T-helper 9 cell (primary cell): ENCODE measurements around the gene CHRNB1.

Source experiments
- DNase-seq: peaks from one replicate; pipeline ENCODE4 v3.0.0-alpha.2; 2020

The CHRNB1 gene

DNA sequence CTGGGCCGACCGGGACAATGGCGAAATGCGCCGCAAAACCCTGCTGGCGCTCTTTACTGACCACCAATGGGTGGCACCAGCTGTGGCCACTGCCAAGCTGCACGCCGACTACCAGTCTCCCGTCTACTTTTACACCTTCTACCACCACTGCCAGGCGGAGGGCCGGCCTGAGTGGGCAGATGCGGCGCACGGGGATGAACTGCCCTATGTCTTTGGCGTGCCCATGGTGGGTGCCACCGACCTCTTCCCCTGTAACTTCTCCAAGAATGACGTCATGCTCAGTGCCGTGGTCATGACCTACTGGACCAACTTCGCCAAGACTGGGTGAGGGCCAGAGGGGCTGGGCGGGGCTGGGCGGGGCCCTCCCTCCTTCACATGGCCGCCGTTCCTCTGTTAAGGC, 29.1 kb upstream of the CHRNB1 start:
- no peak for DNase-seq

DNA sequence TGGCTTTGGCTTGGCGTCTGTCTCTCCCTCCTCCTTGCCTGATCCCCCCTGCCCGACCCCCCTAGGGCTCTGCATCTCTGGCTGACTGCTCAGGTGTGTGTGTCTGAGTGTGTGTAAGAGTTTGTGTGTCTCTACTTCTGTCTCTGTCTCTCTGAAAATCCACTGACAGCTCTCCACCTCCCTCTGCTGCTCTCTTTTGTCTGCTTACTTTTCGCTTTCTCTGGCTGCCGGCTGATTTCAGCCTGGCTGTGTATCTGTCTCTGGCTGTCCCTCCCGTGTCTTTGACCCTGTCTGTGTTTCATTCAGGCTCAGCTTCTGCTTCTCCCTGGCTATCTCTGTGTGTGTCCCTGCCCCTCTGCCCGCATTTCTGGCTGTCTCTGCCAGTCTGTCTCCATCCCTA, 28.5 kb upstream of the CHRNB1 start:
- DNase-seq = no peak

DNA sequence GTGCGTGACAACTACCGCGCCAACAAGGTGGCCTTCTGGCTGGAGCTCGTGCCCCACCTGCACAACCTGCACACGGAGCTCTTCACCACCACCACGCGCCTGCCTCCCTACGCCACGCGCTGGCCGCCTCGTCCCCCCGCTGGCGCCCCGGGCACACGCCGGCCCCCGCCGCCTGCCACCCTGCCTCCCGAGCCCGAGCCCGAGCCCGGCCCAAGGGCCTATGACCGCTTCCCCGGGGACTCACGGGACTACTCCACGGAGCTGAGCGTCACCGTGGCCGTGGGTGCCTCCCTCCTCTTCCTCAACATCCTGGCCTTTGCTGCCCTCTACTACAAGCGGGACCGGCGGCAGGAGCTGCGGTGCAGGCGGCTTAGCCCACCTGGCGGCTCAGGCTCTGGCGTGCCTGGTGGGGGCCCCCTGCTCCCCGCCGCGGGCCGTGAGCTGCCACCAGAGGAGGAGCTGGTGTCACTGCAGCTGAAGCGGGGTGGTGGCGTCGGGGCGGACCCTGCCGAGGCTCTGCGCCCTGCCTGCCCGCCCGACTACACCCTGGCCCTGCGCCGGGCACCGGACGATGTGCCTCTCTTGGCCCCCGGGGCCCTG, 27.7 kb upstream of the CHRNB1 start:
- no peak for DNase-seq

DNA sequence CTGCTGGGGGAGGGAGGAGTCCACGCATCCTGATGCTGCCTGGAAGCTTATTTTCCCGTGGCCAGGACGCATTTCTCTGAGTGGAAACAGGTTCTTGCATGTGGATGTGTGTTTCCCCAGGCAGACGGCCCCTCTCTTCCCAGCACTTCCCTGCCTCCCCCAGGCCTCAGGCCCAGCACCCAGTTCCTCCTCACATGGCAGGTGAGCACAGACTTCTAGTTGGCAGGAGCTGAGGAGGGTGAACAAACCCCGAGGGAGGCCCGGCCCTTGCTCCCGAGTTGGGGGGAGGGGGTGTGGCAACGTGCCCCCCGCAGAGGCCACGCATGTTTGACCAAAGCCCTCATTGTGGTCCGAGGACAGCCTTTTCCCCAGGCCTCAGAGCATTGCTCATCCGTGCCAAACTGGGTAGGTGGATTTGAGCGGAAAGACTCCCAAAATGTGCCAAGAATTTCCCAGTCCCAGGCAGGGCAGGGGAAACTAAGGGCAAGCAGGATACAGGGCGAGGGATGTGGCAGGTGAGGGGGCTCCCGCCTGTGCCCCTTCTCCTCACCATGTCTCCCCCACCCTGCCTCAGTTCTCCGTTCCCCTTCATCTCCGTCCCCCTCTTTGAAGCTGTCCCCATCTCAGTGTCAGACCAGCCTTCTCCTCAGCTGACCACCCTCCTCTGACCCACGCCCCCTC, 26.2 kb upstream of the CHRNB1 start:
- no peak for DNase-seq

DNA sequence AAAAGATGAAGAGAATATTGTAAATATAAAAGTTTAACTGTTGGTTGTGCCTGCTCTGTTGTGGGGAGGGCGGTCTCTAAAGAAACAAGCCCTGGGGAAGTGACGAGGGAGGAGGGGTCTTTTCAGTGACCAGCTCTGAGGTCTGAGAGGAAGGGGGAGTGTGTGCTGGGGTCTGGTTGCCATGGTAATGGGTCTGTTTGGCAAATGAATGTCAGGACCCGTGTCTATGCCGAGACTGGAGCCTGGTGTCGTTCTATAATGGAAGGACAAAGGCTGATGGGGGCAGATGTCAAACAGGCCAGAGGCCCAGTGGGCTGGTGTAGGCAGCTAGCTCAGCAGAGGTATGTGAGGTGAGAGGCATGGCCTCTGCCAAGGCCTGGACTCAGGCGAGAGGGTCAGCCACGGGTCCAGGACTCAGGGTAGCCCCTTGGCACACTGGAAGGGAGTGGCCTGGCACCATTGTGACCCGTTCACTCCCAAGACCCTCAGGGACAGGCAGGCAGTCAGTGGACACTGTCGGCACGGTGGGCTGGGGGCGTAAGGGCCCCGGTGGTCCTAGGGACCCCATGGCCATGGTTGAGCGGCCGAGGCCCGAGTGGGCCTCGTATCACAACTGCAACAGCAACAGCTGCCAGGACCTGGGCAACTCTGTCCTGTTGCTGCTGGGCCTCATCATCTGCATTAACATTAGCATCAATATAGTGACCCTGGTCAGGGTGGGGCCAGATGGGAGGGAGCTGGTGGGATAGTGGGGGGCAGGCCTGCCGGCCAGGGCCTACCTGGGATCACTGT, 24.8 kb upstream of the CHRNB1 start, which contains the start of gene SPEM1:
TSS of gene SPEM1 (plus strand) at position 506 of the 792 bp plus-strand sequence. CDS start at position 567, 61 bp downstream.
- DNase-seq = no peak

DNA sequence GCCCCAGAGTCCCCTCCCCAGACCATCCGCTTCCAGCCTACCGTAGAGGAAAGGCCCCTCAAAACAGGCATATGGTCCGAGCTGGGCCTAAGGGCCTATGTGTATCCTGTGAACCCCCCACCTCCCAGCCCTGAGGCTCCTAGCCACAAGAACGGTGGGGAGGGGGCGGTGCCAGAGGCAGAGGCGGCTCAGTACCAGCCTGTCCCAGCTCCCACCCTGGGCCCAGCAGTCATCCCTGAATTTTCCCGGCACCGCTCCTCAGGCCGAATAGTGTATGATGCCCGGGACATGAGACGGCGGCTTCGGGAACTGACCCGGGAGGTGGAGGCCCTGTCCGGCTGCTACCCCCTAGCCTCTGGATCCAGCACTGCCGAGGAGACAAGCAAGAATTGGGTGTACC, 23.7 kb upstream of the CHRNB1 start:
- no peak for DNase-seq

DNA sequence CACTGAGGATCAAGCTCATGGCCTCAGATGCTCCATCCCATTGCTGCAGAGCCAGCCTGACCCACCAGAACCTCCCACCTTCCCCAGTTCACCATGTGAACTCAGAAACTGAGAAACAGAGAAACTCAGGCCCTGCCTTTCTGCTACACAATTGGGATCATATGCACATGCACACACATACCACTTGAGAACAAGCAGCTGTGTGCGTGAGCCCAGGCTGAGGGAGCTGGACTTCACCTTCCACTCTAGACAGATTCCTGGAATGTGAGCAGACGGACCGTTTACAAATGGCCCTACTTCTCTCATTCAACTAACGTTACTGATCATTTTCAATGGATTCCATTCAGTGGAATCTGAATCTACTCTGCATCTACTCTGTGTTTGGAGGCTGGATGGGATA, 21.2 kb upstream of the CHRNB1 start:
- no peak for DNase-seq

DNA sequence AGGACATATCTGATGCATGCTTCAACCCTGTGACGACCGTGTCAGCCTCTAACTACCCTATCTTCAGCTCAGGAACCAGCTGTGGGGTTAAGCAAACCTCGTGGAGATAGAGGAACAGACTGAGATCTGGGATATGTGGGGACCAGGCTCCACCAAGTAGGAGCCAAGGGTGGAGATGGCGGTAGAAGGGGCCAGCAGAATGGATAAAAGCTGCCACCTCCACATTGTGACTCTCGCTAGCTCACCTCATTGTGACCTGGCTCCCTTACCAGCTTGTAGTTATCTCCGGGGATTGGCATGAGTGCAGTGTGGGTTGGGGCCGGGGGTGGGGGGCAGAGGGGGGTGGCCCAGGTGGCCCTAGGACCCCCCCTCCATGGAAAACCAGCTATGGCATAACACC, 19.5 kb upstream of the CHRNB1 start, which contains the start of gene SPEM2:
TSS of gene SPEM2 (plus strand) at position 301 of the 400 bp plus-strand sequence. CDS start at position 374, 73 bp downstream.
- DNase-seq = no peak

DNA sequence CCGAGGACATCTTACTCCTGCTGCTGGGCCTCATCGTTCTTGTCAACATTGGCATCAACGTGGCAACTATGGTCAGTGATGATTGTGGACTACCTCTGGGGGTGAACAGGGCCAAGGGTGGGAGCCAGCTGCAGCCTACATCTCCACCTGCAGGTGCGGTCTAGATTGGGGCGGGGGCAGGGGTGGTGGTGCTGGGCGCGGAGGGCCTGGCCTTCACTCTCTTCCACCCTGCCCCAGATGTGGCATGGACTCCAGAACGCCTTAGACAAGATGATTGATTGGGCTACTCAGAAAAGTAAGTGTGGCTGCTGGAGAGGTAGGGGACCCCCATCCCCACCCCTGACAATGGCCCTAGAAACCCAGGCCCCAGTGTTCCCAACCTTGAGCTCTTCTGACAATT, 19.1 kb upstream of the CHRNB1 start:
- DNase-seq = no peak

DNA sequence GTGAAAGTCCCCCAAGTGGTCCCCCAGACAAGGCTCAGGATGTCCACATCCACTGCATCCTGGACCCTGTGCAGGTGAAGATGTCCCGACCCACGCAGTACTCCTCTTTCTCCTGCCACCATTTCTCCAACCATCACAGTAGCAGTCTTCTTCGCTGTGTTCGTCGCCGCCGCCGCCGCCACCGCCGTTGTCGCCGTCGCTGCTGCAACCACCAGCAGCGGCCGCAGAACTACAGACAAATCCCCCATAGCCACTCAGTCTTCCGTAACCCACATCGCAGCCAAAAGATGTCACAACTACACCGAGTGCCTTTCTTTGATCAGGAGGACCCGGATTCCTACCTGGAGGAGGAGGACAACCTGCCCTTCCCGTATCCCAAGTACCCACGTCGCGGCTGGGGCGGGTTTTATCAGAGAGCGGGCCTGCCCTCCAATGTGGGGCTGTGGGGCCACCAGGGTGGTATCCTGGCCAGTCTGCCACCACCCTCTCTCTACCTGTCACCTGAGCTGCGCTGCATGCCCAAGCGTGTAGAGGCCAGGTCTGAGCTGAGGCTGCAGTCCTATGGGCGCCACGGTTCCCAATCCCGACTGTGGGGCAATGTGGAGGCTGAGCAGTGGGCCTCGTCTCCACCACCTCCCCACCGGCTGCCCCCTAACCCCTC, 18.5 kb upstream of the CHRNB1 start:
- no peak for DNase-seq

DNA sequence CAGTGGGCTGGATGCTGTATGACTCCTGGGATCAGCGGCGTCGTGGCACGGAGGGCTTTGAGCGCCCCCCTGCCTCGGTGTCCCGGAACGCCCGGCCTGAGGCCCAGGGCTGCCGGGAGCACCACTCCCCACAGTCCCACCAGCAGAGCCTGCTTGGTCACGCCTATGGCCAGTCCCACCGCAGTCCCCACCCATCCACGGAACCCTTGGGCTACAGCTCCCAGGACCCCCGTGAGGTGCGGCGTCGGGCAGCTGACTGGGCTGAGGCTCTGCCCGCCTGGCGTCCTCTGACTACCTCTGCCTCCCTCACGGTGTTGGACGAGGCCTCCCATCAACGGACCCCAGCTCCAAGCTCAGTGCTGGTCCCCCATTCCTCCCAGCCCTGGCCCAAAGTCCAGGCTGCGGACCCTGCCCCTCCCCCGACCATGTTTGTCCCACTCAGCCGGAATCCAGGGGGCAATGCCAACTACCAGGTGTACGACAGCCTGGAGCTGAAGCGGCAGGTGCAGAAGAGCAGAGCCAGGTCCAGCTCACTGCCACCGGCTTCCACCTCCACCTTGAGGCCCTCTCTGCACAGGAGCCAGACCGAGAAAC, 17.9 kb upstream of the CHRNB1 start:
- DNase-seq = no peak

DNA sequence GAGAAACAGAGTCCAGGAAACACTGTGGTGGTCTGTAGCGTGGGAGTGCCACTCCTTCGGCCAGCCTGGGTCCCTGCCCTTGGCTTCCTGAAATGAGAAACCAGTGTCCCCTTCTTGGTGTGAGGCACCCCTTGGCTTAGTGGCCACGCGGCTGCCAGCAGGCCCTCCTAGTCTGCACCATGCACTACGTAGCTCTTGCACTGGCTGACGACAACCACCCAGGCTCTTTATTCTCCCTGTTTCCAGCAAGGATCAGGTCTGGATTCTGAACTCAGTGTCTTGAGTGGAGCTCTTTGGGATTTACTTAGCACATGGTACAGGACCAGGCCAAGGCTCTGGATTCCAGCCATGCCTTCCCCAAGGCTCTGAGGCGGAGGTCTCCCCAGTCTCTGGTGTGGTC, 17.3 kb upstream of the CHRNB1 start:
- no peak for DNase-seq

DNA sequence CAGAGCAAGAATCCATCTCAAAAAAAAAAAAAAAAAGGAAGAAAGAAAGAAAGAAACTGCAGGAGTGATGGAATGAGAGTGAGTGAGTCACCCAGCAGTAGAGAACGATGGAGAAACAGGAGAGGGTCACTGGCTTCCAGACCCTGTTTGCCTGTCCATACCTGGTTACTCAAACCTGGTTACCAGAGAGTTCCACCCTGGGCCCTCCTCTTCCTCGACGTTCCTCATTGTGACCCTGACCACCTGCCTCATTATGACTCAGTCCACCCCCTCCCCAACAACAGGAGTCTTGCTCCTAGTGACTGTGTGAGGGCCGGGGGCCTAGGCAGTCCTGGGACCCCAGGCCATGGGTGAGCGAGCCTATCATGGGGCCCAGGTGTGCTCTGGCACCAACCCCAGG, 16.3 kb upstream of the CHRNB1 start, which contains the start of gene SPEM3:
TSS of gene SPEM3 (plus strand) at position 301 of the 400 bp plus-strand sequence. CDS start at position 347, 46 bp downstream.
- DNase-seq = no peak

DNA sequence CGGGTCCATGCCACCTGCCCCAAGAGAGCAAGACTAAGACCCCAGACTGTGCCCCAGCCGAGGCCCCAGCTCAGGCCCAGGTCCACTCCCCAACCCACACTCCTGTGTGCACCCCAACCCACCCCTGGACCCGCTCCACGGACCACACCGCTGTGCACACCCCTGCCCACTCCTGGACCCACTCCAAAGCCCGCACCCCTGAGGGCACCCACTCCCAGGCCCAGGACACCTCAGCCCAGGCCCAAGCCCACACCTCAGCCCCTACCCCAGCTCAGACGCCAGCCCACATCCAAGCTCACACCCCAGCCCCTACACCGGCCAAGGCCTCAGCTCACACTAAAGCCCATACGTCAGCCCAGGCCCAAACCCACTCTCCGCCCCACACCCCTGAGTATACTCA, 15.1 kb upstream of the CHRNB1 start:
- DNase-seq = no peak

DNA sequence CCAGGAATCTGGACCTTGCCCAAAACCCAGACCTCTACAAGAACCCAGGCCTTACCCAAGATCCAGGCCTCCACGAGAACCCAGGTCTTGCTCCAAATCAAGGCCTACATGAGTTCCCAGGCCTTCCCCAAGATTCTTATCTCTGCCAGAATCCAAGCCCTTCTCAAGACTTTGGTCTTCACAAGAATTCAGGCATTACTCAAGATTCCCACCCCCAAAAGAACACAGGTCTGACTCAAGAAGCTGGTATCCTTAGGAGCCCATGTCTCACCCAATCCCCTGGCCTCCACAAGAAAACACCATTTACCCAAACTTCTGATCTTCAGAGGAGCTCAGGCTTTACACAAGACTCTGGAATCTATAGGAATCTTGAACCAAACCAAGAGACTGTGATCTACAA, 13.6 kb upstream of the CHRNB1 start:
- DNase-seq = no peak

DNA sequence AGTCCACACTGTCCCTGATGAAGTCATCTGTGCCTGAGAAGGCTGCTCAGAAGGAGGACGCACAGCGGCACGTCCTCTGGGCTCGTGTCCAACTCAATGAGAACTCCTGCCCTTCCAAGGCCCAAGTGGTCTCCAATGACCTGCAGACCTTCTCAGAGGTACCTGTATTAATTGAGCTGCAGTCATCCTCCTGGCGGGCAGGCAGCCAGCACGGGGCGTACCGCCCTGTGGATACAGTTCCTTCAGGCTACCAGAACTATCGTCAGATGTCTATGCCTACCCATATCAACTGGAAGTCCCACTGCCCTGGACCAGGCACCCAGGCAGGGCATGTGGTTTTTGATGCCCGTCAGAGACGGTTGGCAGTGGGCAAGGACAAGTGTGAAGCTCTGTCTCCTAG, 12.6 kb upstream of the CHRNB1 start:
- no peak for DNase-seq

DNA sequence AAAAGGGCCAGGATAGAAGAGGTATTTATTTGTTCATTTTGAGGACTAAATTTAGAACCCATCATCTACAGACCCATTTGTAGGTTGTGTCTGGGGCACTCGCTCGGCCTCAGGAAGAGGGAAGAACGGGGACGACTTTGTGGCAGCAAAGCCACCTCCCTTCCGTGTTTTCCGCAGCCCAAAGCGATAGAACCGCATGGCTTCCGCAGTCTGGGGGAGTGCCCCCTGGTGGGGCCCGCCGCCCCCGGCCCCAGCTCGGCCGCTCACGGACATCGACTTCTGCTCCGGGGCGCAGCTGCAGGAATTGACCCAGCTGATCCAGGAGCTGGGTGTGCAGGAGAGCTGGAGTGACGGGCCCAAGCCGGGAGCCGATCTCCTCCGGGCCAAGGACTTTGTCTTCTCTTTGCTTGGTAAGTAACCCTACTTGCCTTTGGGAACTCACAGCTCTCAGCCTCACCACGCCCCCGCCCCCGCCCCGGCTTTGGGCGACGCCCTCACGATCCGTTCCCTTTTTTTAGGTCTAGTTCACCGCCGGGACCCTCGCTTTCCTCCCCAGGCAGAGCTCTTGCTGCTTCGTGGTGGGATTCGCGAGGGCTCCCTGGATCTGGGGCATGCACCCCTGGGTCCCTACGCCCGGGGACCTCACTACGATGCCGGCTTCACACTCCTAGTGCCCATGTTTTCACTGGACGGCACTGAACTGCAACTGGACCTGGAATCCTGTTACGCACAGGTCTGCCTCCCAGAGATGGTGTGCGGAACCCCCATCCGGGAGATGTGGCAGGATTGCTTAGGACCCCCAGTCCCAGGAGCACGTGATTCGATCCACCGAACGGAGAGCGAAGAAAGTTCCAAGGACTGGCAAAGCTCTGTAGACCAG, 8.9 kb upstream of the CHRNB1 start:
- peak; percentile 46 for DNase-seq

DNA sequence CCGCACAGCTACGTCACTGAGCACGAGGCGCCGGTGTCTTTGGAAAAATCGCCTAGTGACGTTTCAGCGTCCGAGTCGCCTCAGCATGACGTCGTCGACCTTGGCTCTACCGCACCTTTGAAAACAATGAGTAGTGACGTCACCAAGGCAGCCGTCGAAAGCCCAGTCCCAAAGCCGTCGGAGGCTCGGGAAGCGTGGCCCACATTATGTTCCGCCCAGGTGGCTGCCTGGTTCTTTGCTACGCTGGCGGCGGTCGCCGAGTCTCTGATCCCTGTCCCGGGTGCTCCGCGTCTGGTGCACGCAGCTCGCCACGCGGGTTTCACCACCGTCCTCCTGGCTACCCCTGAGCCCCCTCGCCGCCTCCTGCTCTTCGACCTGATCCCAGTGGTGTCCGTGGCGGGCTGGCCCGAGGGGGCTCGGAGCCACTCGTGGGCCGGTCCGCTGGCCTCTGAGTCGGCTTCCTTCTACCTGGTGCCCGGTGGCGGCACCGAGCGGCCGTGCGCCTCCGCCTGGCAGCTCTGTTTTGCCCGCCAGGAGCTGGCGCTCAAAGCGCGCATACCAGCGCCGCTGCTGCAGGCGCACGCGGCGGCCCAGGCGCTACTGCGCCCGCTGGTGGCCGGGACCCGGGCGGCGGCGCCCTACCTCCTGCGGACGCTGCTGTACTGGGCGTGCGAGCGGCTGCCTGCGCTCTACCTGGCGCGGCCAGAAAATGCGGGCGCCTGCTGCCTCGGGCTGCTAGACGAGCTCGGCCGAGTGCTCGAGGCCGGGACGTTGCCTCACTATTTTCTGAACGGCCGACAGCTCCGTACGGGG, 8.1 kb upstream of the CHRNB1 start:
- peak; percentile 66 for DNase-seq

DNA sequence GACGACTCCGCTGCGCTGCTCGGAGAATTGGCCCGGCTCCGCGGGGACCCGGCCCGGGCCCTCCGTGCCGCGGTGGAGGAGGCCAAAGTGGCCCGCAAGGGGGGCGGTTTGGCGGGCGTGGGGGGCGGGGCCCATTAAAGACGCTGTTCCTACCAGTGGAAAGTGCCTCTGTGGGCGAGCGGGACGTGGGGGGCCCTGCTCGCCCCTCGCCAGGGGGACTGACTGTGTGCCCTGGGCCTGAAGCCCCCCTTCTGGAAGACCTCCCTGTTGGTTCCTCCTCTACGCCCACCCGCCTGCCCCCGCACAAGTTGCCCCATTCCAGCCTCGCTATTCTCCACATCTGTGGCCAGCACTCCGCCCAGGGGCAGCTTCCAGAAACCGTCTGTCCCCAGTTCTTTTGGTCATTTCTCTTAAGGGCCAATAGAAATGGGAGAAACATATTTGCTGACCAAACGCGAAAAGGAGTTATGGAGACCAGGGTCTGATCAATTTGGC, 7.4 kb upstream of the CHRNB1 start:
- DNase-seq = no peak

DNA sequence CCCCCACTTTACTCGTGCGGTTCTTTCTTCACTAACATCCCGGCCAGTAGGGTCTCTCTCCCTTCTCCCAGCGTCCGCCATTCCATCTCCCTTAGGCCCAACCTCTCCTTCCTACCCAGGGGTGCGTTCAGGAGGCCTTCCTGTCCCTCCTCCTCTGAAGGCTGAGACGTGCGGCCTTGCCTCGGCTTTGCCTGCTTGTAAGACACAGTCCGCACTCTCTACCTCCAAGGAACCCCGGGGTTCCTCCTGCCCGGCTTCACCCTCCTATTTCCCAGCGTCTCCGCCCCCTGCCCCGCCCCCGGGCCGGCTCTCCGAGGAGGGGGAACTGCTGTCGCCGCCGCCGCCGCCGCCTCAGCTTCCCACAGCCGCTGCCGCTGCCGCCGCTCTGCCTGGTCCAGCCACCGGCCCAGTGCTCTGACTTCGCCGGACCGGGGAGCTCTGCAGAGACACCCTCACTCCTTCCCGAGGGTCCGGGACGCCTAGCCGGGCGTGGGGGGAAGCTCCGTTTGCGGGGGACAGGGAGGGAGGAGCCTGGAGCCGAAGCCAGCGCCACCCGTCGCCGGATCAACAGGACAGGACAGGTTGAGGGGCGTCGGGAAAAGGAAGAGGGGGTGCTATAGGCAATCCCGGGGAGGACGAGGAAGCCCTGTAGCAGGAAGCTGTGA, 6.8 kb upstream of the CHRNB1 start:
- DNase-seq = peak; percentile 42
